ENCODE results near the gene PCK1.

The PCK1 gene

GRCh38 chr20:57598060-57598459 is 37.1 kb downstream of the PCK1 start:
- no peak for DNase-seq (ENCODE audit: low spot score)
- Mint-ChIP-seq H3K27me3 (ENCODE audit: low read depth) (peaks cover 39% of the 10 kb centered on the region), H3K36me3 (ENCODE audit: low read depth) (no peaks in the 10 kb centered on the region), H3K27ac (no peak overlapping the region), H3K4me1 (ENCODE audit: low read depth) (peaks cover 6% of the 10 kb centered on the region), H3K4me3 (no peak overlapping the region), H3K9me3 (no peaks in the 10 kb centered on the region)

- no peak overlapping the region for H3K4me3 Mint-ChIP-seq
- H3K27ac Mint-ChIP-seq = no peak overlapping the region
- no peak for DNase-seq (ENCODE audit: low spot score)
- H3K4me1 Mint-ChIP-seq (ENCODE audit: low read depth) = peaks cover 6% of the 10 kb centered on the region
- no peaks in the 10 kb centered on the region for H3K36me3 Mint-ChIP-seq (ENCODE audit: low read depth)
- H3K27me3 Mint-ChIP-seq (ENCODE audit: low read depth) = peaks cover 37% of the 10 kb centered on the region
- H3K9me3 Mint-ChIP-seq = no peaks in the 10 kb centered on the region
These were observed 37.6 kb downstream of the PCK1 start for GRCh38 chr20:57598491-57598890.

- Mint-ChIP-seq H3K9me3 (no peaks in the 10 kb centered on the region), H3K27ac (no peak overlapping the region), H3K4me3 (no peak overlapping the region), H3K36me3 (ENCODE audit: low read depth) (no peaks in the 10 kb centered on the region), H3K4me1 (ENCODE audit: low read depth) (peaks cover 14% of the 10 kb centered on the region), H3K27me3 (ENCODE audit: low read depth) (peaks cover 35% of the 10 kb centered on the region)
- no peak for DNase-seq (ENCODE audit: low spot score)
These were observed 39.7 kb downstream of the PCK1 start for GRCh38 chr20:57600320-57601210.

GRCh38 chr20:57601211-57601570 is 40.3 kb downstream of the PCK1 start:
- peaks cover 35% of the 10 kb centered on the region for H3K27me3 Mint-ChIP-seq (ENCODE audit: low read depth)
- H3K9me3 Mint-ChIP-seq = no peaks in the 10 kb centered on the region
- H3K4me1 Mint-ChIP-seq (ENCODE audit: low read depth) = peaks cover 16% of the 10 kb centered on the region
- no peak overlapping the region for H3K27ac Mint-ChIP-seq
- DNase-seq (ENCODE audit: low spot score) = no peak
- H3K4me3 Mint-ChIP-seq = no peak overlapping the region
- no peaks in the 10 kb centered on the region for H3K36me3 Mint-ChIP-seq (ENCODE audit: low read depth)

- H3K4me1 Mint-ChIP-seq (ENCODE audit: low read depth) = peaks cover 17% of the 10 kb centered on the region
- peaks cover 36% of the 10 kb centered on the region for H3K27me3 Mint-ChIP-seq (ENCODE audit: low read depth)
- no peak overlapping the region for H3K27ac Mint-ChIP-seq
- no peak overlapping the region for H3K4me3 Mint-ChIP-seq
- no peak for DNase-seq (ENCODE audit: low spot score)
- no peaks in the 10 kb centered on the region for H3K36me3 Mint-ChIP-seq (ENCODE audit: low read depth)
- no peaks in the 10 kb centered on the region for H3K9me3 Mint-ChIP-seq
These were observed 40.8 kb downstream of the PCK1 start for GRCh38 chr20:57601737-57602136.

- no peak overlapping the region for H3K27ac Mint-ChIP-seq
- no peaks in the 10 kb centered on the region for H3K9me3 Mint-ChIP-seq
- H3K27me3 Mint-ChIP-seq (ENCODE audit: low read depth) = peaks cover 40% of the 10 kb centered on the region
- H3K4me3 Mint-ChIP-seq = no peak overlapping the region
- peaks cover 17% of the 10 kb centered on the region for H3K4me1 Mint-ChIP-seq (ENCODE audit: low read depth)
- no peak for DNase-seq (ENCODE audit: low spot score)
- H3K36me3 Mint-ChIP-seq (ENCODE audit: low read depth) = peaks cover 2% of the 10 kb centered on the region
These were observed 42.2 kb downstream of the PCK1 start for GRCh38 chr20:57603120-57603519.

GRCh38 chr20:57605045-57605444 is 44.1 kb downstream of the PCK1 start:
- Mint-ChIP-seq H3K9me3 (no peaks in the 10 kb centered on the region), H3K27me3 (ENCODE audit: low read depth) (peaks cover 33% of the 10 kb centered on the region), H3K27ac (no peak overlapping the region), H3K4me1 (ENCODE audit: low read depth) (peaks cover 17% of the 10 kb centered on the region), H3K36me3 (ENCODE audit: low read depth) (peaks cover 2% of the 10 kb centered on the region), H3K4me3 (no peak overlapping the region)
- DNase-seq (ENCODE audit: low spot score) = no peak

- Mint-ChIP-seq H3K9me3 (no peaks in the 10 kb centered on the region), H3K4me3 (no peak overlapping the region), H3K36me3 (ENCODE audit: low read depth) (peaks cover 2% of the 10 kb centered on the region), H3K27ac (no peak overlapping the region), H3K4me1 (ENCODE audit: low read depth) (peaks cover 13% of the 10 kb centered on the region), H3K27me3 (ENCODE audit: low read depth) (peaks cover 26% of the 10 kb centered on the region)
- DNase-seq (ENCODE audit: low spot score) = no peak
These were observed 45.0 kb downstream of the PCK1 start for GRCh38 chr20:57605878-57606277.

GRCh38 chr20:57608516-57608915 is 47.6 kb downstream of the PCK1 start:
- DNase-seq (ENCODE audit: low spot score) = no peak
- H3K4me1 Mint-ChIP-seq (ENCODE audit: low read depth) = peaks cover 13% of the 10 kb centered on the region
- H3K4me3 Mint-ChIP-seq = no peak overlapping the region
- no peaks in the 10 kb centered on the region for H3K9me3 Mint-ChIP-seq
- peaks cover 22% of the 10 kb centered on the region for H3K27me3 Mint-ChIP-seq (ENCODE audit: low read depth)
- no peak overlapping the region for H3K27ac Mint-ChIP-seq
- H3K36me3 Mint-ChIP-seq (ENCODE audit: low read depth) = peaks cover 2% of the 10 kb centered on the region

GRCh38 chr20:57609086-57609841 is 48.4 kb downstream of the PCK1 start:
- Mint-ChIP-seq H3K4me1 (ENCODE audit: low read depth) (peaks cover 13% of the 10 kb centered on the region), H3K27me3 (ENCODE audit: low read depth) (peaks cover 22% of the 10 kb centered on the region), H3K36me3 (ENCODE audit: low read depth) (peaks cover 2% of the 10 kb centered on the region), H3K9me3 (no peaks in the 10 kb centered on the region), H3K4me3 (no peak overlapping the region), H3K27ac (no peak overlapping the region)
- no peak for DNase-seq (ENCODE audit: low spot score)

- Mint-ChIP-seq H3K9me3 (no peaks in the 10 kb centered on the region), H3K27ac (no peak overlapping the region), H3K4me3 (no peak overlapping the region), H3K4me1 (ENCODE audit: low read depth) (peaks cover 13% of the 10 kb centered on the region), H3K36me3 (ENCODE audit: low read depth) (peaks cover 5% of the 10 kb centered on the region), H3K27me3 (ENCODE audit: low read depth) (peaks cover 25% of the 10 kb centered on the region)
- no peak for DNase-seq (ENCODE audit: low spot score)
These were observed 48.9 kb downstream of the PCK1 start for GRCh38 chr20:57609842-57610167.

GRCh38 chr20:57610261-57610952 is 49.5 kb downstream of the PCK1 start:
- H3K27ac Mint-ChIP-seq = no peak overlapping the region
- no peaks in the 10 kb centered on the region for H3K9me3 Mint-ChIP-seq
- no peak overlapping the region for H3K4me3 Mint-ChIP-seq
- H3K27me3 Mint-ChIP-seq (ENCODE audit: low read depth) = peaks cover 25% of the 10 kb centered on the region
- DNase-seq (ENCODE audit: low spot score) = no peak
- H3K36me3 Mint-ChIP-seq (ENCODE audit: low read depth) = peaks cover 5% of the 10 kb centered on the region
- H3K4me1 Mint-ChIP-seq (ENCODE audit: low read depth) = peaks cover 7% of the 10 kb centered on the region

- no peaks in the 10 kb centered on the region for H3K9me3 Mint-ChIP-seq
- H3K36me3 Mint-ChIP-seq (ENCODE audit: low read depth) = peaks cover 5% of the 10 kb centered on the region
These were observed 50.8 kb downstream of the PCK1 start for GRCh38 chr20:57611586-57612311.

More at GRCh38 chr20:57611586-57612311, 50.8 kb downstream of the PCK1 start:
- no peak for DNase-seq (ENCODE audit: low spot score)
- Mint-ChIP-seq H3K27me3 (ENCODE audit: low read depth) (peaks cover 24% of the 10 kb centered on the region), H3K27ac (no peak overlapping the region), H3K4me1 (ENCODE audit: low read depth) (peaks cover 1% of the 10 kb centered on the region), H3K4me3 (no peak overlapping the region)

All from T-helper 2 cell treated with Interferon-gamma antibody and Interleukin-4, amounts not matched to agents 5 μg/mL and 100 μg/mL, for 36 hours (primary cell).